ENCODE data around the gene XRCC3. TPM values are rescaled to one million over a fixed set of nuclear protein-coding genes. Genes with fewer than 3 reads are reported as not detected.

Gene XRCC3
- total and polyA plus RNA-seq, 2 of the 8 experiments (the other 6 are each of a cell fraction or from before 2014, with no cell fraction given) = 36.9 to 41.8 TPM

DNA sequence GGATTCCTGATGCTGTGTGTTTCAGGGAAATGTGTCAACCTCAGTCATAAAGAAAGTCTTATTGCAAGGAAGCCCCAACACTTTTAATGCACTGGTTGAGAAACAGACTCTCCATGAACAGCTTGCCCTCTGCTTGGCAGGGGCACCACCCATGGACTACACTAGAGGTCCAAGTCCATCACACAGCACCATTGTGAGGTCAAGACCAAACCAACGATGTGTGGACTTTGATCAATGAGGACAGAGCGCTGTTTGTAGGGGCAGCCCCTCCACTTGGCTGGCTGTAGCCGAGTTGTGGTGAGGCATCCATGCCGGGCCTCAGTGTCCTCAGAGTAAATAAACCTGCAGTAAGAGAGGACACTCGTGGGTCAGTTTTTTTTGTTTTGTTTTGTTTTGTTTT lies 30.2 kb upstream of the XRCC3 start:
- Histone ChIP-seq H2AFZ (ENCODE audit: low read length) (no peak overlapping the region), H3K9me3 (ENCODE audit: insufficient read depth in 2 of 2, low read depth in 1 of 2, low read length in 1 of 2) (no peaks in the 10 kb centered on the region), H3K4me2 (ENCODE audit: insufficient read depth in 1 of 2, low read depth in 2 of 2, low read length in 2 of 2) (no peak overlapping the region), H3K4ac (replicated peaks; ENCODE audit: insufficient read length, low read depth, low read length) (no peak overlapping the region), H3K56ac (replicated peaks; ENCODE audit: insufficient read length, low read depth, low read length) (no peak overlapping the region), H4K91ac (replicated peaks; ENCODE audit: insufficient read length, low read length) (no peak overlapping the region), H3K79me2 (ENCODE audit: control insufficient read depth in 1 of 2, insufficient read depth in 2 of 2, low read length in 2 of 2) (no peaks in the 10 kb centered on the region), H3K23ac (ENCODE audit: insufficient read length) (no peak overlapping the region), H3K4me1 (replicated peaks in 1 of 4; ENCODE audit: control insufficient read depth in 3 of 4, insufficient read depth in 4 of 4, low read length in 3 of 4) (no peaks in the 10 kb centered on the region; a peak in 1 of 7 replicates), H2BK15ac (ENCODE audit: low read length) (no peak overlapping the region), H4K8ac (ENCODE audit: extremely low read depth, insufficient read depth, low read length) (no peak overlapping the region), H3K27me3 (replicated peaks in 1 of 4; ENCODE audit: control insufficient read depth in 3 of 4, extremely low read depth in 1 of 4, insufficient read depth in 3 of 4, low read length in 3 of 4) (no peaks in the 10 kb centered on the region; a peak in 1 of 7 replicates), H3K23me2 (ENCODE audit: low read depth, low read length) (no peaks in the 10 kb centered on the region), H3K18ac (ENCODE audit: extremely low read depth, low read length) (no peak overlapping the region), H2BK12ac (ENCODE audit: low read depth, low read length) (no peak overlapping the region), H3K27ac (ENCODE audit: low read depth, low read length) (no peak overlapping the region), H2BK20ac (ENCODE audit: low read length) (no peak overlapping the region), H3K79me1 (ENCODE audit: low read depth, low read length) (no peaks in the 10 kb centered on the region), H2AK5ac (ENCODE audit: low read depth, low read length) (no peak overlapping the region), H4K20me1 (replicated peaks in 1 of 2; ENCODE audit: control insufficient read depth in 1 of 2, insufficient read depth in 2 of 2, low read length in 2 of 2) (peaks cover 0 to 2% of the 10 kb centered on the region in 2 experiments), H2BK120ac (replicated peaks; ENCODE audit: low read depth, low read length) (no peak overlapping the region), H3K9ac (replicated peaks in 1 of 4; ENCODE audit: extremely low read depth in 1 of 4, low read depth in 3 of 4, low read length in 3 of 4) (no peak overlapping the region), H2BK5ac (ENCODE audit: low read depth, low read length) (no peak overlapping the region), H3K36me3 (ENCODE audit: control insufficient read depth in 2 of 4, insufficient read depth in 4 of 4, low read length in 3 of 4) (no peaks in the 10 kb centered on the region; a peak in 2 of 8 replicates), H3K14ac (ENCODE audit: insufficient read length) (no peak overlapping the region), H4K5ac (ENCODE audit: insufficient read length, low read depth, low read length) (no peak overlapping the region), H3K4me3 (ENCODE audit: extremely low read depth in 1 of 4, insufficient read depth in 2 of 4, low read depth in 3 of 4, low read length in 4 of 4) (no peak overlapping the region)
- TF ChIP-seq BCL11A (IDR thresholded peaks at IDR 0.05; ENCODE audit: low read depth in 2 of 2, low read length in 2 of 2) = no peak
- TF ChIP-seq TAF1 (IDR thresholded peaks at IDR 0.05; ENCODE audit: low read depth, low read length) = no peak
- no peak for TF ChIP-seq EZH2 (IDR thresholded peaks at IDR 0.05; ENCODE audit: low read depth, low read length, severe bottlenecking)
- no peak for TF ChIP-seq CHD2 (IDR thresholded peaks at IDR 0.05; ENCODE audit: low read length)
- ChIA-PET CTCF (ENCODE audit: partially characterized antibody) (interaction anchor here (0.6 to 1.9 kb wide), 7 partner anchors 9 to 248 kb away, joined by 3 to 5 read pairs (median 4); no protein-coding TSS in a partner anchor), POLR2A (ENCODE audit: partially characterized antibody) (interaction anchor here (1.2 to 2.2 kb wide), 2 partner anchors 9 to 11 kb away, joined by 5 to 6 read pairs; no protein-coding TSS in a partner anchor)
- WGBS, 2 experiments (ENCODE audit: extremely low coverage in 1 of 2, insufficient coverage in 1 of 2, insufficient read length in 1 of 2, insufficient replicate concordance in 2 of 2, low coverage in 1 of 2, low lambda C conversion rate in 2 of 2, missing lambda C conversion rate in 1 of 2) = 88% methylated on average over 5 of the region's 5 CpGs; no CpG with 5 or more reads in 1 of the 2 experiments
- no peak for FAIRE-seq
- DNase-seq (ENCODE audit: low read depth in 1 of 2, low spot score in 2 of 2) = no peak

Data from H1 (cell line).